Left ventricle myocardium superior (tissue), 1 donor: ENCODE measurements around the gene ZMYND11. TPM values are rescaled to one million over a fixed set of nuclear protein-coding genes. Genes with fewer than 3 reads are reported as not detected.
"Not testable (repeated sequence)": the region's sequence is repeated elsewhere in the genome, so short reads cannot be mapped to it uniquely, and the experiment has no call there.

Experiments
- ATAC-seq: fragments of 200-7000 bp; cut with Tn5 transposase; one replicate; pipeline ENCODE4 v1.9.1; 2020; ENCODE audit warnings: mild to moderate bottlenecking, moderate library complexity
- DNase-seq: peaks from one replicate; pipeline ENCODE4 v3.0.0-alpha.2; 2020
- intact Hi-C: fragments of 100-400 bp; cut with micrococcal nuclease; formaldehyde crosslinking; loops from one replicate; pipeline ENCODE4 v1.11.0; 2022
- total RNA-seq: library from RNA; stranded (reverse); fragmentation: NEBNext Ultra II Directional; extraction: Animal tissue kit (Norgen Biotek cat#: 25700); gene quantifications from one replicate; pipeline ENCODE4 v1.2.1, GENCODE V29; 2021
- donor health status: DM: no; HTN: yes; CAD: no; lungs with severe emphysema.

The ZMYND11 gene
- total RNA-seq, 1 donor from 2014 or later = 80.7 TPM

- DNase-seq = no peak
- ATAC-seq = no peak
- intact Hi-C loops = no loop called here
Measured at GRCh38 chr10:234708-235406, 99.6 kb downstream of the ZMYND11 start.

- intact Hi-C loops = no loop called here
- no peak for ATAC-seq
- DNase-seq = no peak
Measured at GRCh38 chr10:235915-236314, 100.7 kb downstream of the ZMYND11 start.

- intact Hi-C loops = no loop called here
- DNase-seq (no peak), ATAC-seq (no peak)
Measured at GRCh38 chr10:239109-239508, 103.9 kb downstream of the ZMYND11 start.

GRCh38 chr10:241451-241850 is 106.2 kb downstream of the ZMYND11 start:
- intact Hi-C loops = no loop called here
- peak; percentile 38 for ATAC-seq

GRCh38 chr10:241966-242643 is 106.8 kb downstream of the ZMYND11 start:
- no peak for DNase-seq
- intact Hi-C loops = no loop called here
- ATAC-seq = no peak

More at GRCh38 chr10:241451-241850, 106.2 kb downstream of the ZMYND11 start:
- peak; percentile 41 for DNase-seq

- DNase-seq (no peak), ATAC-seq (no peak)
- intact Hi-C loops = no loop called here
Measured at GRCh38 chr10:244227-244626, 109.0 kb downstream of the ZMYND11 start.

- ATAC-seq = no peak
Measured at GRCh38 chr10:246431-246830, 111.2 kb downstream of the ZMYND11 start.

GRCh38 chr10:247480-247879 is 112.2 kb downstream of the ZMYND11 start:
- no peak for DNase-seq
- no peak for ATAC-seq
- intact Hi-C loops = no loop called here

More at GRCh38 chr10:246431-246830, 111.2 kb downstream of the ZMYND11 start:
- DNase-seq = no peak
- intact Hi-C loops = no loop called here

- DNase-seq (no peak), ATAC-seq (no peak)
- intact Hi-C loops = no loop called here
Measured at GRCh38 chr10:248307-248706, 113.1 kb downstream of the ZMYND11 start.

GRCh38 chr10:251982-252582 is 116.8 kb downstream of the ZMYND11 start:
- DNase-seq = no peak
- intact Hi-C loops = no loop called here
- no peak for ATAC-seq

- ATAC-seq (no peak), DNase-seq (no peak)
- intact Hi-C loops = no loop called here
Measured at GRCh38 chr10:260819-261429, 125.7 kb downstream of the ZMYND11 start.

GRCh38 chr10:264160-265073 is 129.2 kb downstream of the ZMYND11 start:
- ATAC-seq, intact Hi-C loops: not testable (repeated sequence)

GRCh38 chr10:265074-265440 is 129.8 kb downstream of the ZMYND11 start:
- ATAC-seq, intact Hi-C loops, DNase-seq: not testable (repeated sequence)

More at GRCh38 chr10:264160-265073, 129.2 kb downstream of the ZMYND11 start:
- DNase-seq = not testable (repeated sequence)

- ATAC-seq, DNase-seq, intact Hi-C loops: not testable (repeated sequence)
Measured at GRCh38 chr10:265816-266588, 130.7 kb downstream of the ZMYND11 start.

GRCh38 chr10:266974-267425 is 131.7 kb downstream of the ZMYND11 start:
- DNase-seq = no peak
- intact Hi-C loops = no loop called here
- ATAC-seq = no peak

- ATAC-seq = no peak
- intact Hi-C loops = no loop called here
- DNase-seq = no peak
Measured at GRCh38 chr10:267705-268104, 132.4 kb downstream of the ZMYND11 start.

GRCh38 chr10:269440-270074 is 134.3 kb downstream of the ZMYND11 start:
- DNase-seq (no peak), ATAC-seq (no peak)
- intact Hi-C loops = no loop called here

GRCh38 chr10:271201-271600 is 135.9 kb downstream of the ZMYND11 start:
- DNase-seq = no peak
- no peak for ATAC-seq
- intact Hi-C loops = no loop called here
